Measurements from ENCODE around the gene CLNK.

Gene CLNK

DNA sequence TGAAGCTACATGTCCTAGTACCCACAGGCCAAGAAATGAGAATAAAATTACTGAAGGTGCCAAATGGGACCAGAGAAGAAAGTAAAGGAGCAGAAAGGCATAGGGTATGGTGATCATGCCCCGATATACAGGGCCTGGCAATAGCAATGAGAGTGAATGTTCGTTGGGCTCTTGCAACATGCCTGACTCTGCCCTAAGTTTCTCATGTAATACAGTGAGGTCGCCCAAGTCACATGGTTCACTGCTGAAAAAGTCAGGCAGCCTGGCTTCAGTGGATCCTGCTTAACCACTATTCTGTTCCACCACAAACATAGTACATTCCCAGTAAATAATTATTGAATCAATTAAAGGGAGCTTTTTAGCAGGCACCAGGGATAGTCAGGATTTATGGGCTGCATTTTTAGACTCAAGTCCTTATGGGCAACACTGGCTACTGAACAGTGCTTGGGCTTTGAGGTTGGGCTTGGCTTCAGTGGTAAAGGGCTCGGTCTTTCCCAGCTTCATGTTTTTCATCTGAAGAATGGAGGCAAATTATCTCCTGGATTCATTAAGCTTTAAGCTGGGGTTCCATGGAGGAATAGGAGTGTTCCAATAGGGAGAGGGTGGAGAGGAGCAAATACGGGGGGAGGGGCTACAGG is 160.3 kb downstream of the CLNK start:
- TF ChIP-seq CTCF (conservative IDR thresholded peaks at IDR 0.05; ENCODE audit: low read depth), result no peak
- no peak for DNase-seq (ENCODE audit: low spot score)
- POLR2A ChIA-PET (ENCODE audit: low non-redundant PET), result no interaction called here
- CTCF ChIA-PET, result interaction anchor here (0.5 to 1.0 kb wide), 2 partner anchors 14 to 366 kb away, joined by 3 read pairs; no protein-coding TSS in a partner anchor
- no peak overlapping the region for H3K27ac ChIP-seq

DNA sequence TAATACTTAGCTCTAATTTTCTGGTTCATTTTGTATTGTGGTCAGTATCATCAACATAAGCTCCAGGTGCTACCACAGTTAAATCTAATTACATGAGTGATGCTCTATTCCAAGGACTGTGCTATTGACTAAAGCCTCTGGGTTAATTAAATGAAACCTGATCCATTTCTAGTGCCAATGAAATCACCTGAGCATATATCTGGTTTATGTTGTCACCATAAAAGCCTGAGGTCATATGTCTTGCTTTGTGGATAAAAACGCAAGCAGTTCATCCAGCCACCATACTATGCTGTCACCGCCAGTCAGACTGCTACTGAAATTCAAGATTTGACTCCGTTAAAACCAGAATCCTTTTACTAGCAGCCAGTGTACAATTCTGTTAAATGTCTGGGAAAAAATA is 163.1 kb downstream of the CLNK start:
- TF ChIP-seq CTCF (conservative IDR thresholded peaks at IDR 0.05; ENCODE audit: low read depth), result no peak
- ChIA-PET CTCF (no interaction called here), POLR2A (ENCODE audit: low non-redundant PET) (no interaction called here)
- DNase-seq (ENCODE audit: low spot score), result no peak
- H3K27ac ChIP-seq, result no peak overlapping the region

DNA sequence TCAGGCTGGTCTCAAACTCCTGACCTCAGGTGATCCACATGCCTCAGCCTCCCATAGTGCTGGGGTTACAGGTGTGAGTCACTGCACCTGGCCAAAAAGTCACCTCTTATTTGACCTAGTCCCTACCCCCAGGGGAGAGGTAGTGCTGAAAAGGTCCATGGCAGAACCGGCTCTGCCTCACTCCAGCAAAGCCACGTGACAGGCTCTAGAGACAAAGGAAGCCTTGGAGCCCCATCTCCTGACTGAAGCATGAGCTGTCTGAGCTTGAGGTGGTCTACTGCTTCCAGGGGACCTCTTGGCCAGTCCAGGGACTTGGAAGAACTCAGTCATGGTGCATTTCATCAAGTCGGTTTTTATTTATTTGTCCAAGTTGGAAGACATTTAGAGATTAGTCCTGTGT is 174.8 kb downstream of the CLNK start:
- no peak for TF ChIP-seq CTCF (conservative IDR thresholded peaks at IDR 0.05; ENCODE audit: low read depth)
- CTCF ChIA-PET, result interaction anchor here (1.2 kb wide), 1 partner anchor 29 kb away, joined by 3 read pairs; no protein-coding TSS in a partner anchor
- DNase-seq (ENCODE audit: low spot score), result no peak
- H3K27ac ChIP-seq, result no peak overlapping the region
- POLR2A ChIA-PET (ENCODE audit: low non-redundant PET), result no interaction called here

GRCh38 chr4:10506077-10506476 is 178.5 kb downstream of the CLNK start:
- TF ChIP-seq CTCF (conservative IDR thresholded peaks at IDR 0.05; ENCODE audit: low read depth), result no peak
- CTCF ChIA-PET, result no interaction called here
- H3K27ac ChIP-seq, result no peak overlapping the region
- POLR2A ChIA-PET (ENCODE audit: low non-redundant PET), result no interaction called here
- no peak for DNase-seq (ENCODE audit: low spot score)

DNA sequence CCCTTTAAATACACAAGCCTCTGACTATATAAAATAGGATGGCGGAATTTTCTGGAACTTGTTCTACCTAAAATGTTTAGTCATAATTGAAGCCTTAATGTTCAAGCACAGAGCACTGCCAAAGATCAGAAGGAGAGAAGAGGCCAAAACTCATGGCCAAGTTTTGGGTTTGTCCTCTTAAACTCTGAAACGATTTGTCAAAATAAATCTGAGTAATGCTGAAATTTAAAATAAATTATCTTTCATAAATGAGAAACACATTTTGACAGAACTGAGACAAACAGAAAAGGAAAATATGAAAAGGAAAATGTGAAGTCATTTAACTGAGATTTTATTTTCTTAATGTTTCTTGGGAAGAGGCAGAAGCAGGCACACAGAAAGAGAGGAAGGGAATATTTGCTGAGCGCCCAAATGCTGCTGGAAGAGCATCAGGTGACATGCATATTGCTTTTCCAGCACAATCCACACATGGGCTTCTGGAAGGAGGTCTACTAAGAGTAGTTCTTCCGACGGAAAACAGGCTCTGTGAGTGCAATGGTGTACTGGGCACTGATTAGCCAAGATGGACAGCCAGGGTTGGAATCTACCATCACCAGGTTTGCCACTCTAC is 179.9 kb downstream of the CLNK start:
- H3K27ac ChIP-seq, result no peak overlapping the region
- ChIA-PET CTCF (no interaction called here), POLR2A (ENCODE audit: low non-redundant PET) (no interaction called here)
- no peak for DNase-seq (ENCODE audit: low spot score)
- no peak for TF ChIP-seq CTCF (conservative IDR thresholded peaks at IDR 0.05; ENCODE audit: low read depth)

DNA sequence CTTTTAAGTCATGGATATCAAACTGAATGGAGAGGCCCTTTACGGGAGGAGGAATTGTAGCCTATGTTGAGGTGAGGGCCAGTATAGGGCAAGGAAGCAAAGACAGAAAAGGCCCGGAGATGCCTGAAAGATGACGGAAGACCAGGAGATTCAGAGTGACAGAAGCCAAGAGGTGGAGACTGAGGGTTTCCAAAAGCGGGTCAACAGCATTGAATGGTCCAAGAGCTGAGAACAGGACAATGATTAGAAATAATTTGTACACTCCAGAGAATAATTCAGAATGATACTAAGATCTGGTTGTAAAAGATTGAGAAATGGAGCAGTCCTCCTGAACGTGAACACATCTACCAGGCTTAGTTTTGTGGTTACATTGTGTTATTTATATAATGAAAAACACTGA is 181.9 kb downstream of the CLNK start:
- POLR2A ChIA-PET (ENCODE audit: low non-redundant PET), result no interaction called here
- no peak for TF ChIP-seq CTCF (conservative IDR thresholded peaks at IDR 0.05; ENCODE audit: low read depth)
- no peak for DNase-seq (ENCODE audit: low spot score)
- H3K27ac ChIP-seq, result no peak overlapping the region
- CTCF ChIA-PET, result interaction anchor here (0.7 kb wide), 1 partner anchor 9 kb away, joined by 3 read pairs; no protein-coding TSS in a partner anchor
